ENCODE measurements around the gene SAP25. TPM values are rescaled to one million over a fixed set of nuclear protein-coding genes. Genes with fewer than 3 reads are reported as not detected.

The SAP25 gene
- total and polyA plus RNA-seq, 2 experiments from 2014 or later = not detected

DNA sequence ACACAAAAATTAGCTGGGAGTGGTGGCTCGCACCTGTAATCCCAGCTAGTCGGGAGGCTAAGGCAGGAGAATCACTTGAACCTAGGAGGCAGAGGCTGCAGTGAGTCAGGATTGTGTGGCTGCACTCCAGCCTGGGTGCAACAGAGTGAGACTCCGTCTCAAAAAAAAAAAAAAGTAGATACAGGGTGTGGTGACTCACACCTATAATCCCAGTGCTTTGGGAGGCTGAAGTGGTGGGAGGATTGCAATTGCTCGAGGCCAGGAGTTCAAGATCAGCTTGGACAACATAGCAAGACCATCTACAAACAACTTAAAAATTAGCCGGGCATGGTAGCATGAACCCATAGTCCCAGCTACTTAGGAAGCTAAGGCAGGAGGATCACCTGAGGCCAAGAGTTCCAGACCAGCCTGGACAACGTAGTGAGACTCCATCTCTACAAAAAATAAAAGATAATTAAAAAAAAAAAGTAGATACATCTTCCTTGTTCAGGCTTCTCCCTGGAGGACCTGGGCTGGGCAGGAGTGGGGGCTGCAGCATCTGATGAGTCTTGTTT lies 40.7 kb upstream of the SAP25 start:
- Histone ChIP-seq H3K4me2 (ENCODE audit: unreplicated experiment) (no peak overlapping the region), H3K9me3 (ENCODE audit: low read depth) (no peaks in the 10 kb centered on the region), H2AFZ (no peak overlapping the region), H3K4me3 (no peak overlapping the region), H4K20me1 (ENCODE audit: insufficient read depth) (no peaks in the 10 kb centered on the region), H3F3A (ENCODE audit: insufficient read depth) (peaks cover 6% of the 10 kb centered on the region), H3K36me3 (ENCODE audit: low read depth) (no peaks in the 10 kb centered on the region), H3K27ac (no peak overlapping the region), H3K9ac (no peak overlapping the region), H3K9me2 (ENCODE audit: insufficient read depth) (no peaks in the 10 kb centered on the region), H3K4me1 (ENCODE audit: insufficient read depth) (no peaks in the 10 kb centered on the region), H3K79me2 (ENCODE audit: insufficient read depth) (no peaks in the 10 kb centered on the region), H3K27me3 (replicated peaks; ENCODE audit: insufficient read depth) (no peaks in the 10 kb centered on the region)
- DNase-seq = no peak
- in situ Hi-C loops (cut with MboI) = no loop called here
- TF ChIP-seq EZH2phosphoT487 (IDR thresholded peaks at IDR 0.05; ENCODE audit: insufficient read depth, low read depth) (no peak), EZH2 (IDR thresholded peaks at IDR 0.05; ENCODE audit: insufficient read depth, poor library complexity, severe bottlenecking) (no peak)
- 66 to 69% methylated on average over 6 of the region's 6 CpGs for WGBS, 2 experiments (ENCODE audit: low coverage in 1 of 2, low lambda C conversion rate in 2 of 2, missing lambda C conversion rate in 2 of 2)

DNA sequence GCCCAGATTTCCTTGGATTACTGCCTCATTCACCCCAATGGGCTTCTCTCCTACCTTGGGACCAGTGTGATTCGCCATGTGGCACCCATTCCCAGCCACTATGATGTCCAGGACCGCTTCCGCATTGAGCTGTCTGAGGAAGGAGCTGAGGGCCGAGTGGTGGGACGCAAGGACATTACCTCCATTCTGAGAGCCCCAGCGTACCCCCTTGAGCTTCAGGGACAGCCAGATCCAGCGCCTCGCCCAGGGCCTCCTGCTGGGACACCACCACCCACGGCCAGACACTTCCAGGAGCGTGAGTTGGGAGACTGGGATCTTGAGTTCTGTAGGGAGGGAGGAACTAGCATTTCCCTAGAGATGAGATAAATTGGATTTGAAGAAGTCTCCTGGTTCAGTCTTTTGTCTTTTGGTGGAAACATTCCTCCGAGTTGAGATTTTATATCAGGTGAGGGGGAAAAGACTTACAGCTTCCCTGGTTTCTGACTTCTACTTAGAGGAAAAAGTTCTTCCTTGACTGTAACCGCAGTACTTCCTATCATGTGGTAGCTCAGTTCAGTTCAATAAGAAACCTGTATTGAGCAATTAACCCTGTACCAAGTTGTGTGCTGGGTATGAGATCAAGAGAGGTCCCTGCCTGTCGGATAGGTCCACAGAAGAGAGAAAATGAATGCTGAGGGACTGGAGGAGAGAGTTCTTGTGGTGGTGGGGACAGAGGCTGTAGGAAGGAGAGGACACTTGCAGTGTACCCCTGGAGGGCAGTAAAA lies 39.9 kb upstream of the SAP25 start:
- no peaks in the 10 kb centered on the region for H3K9me3 ChIP-seq (ENCODE audit: low read depth)
- WGBS, 2 experiments (ENCODE audit: low coverage in 1 of 2, low lambda C conversion rate in 2 of 2, missing lambda C conversion rate in 2 of 2) = 90 to 92% methylated on average over 13 of the region's 13 CpGs
- no peaks in the 10 kb centered on the region for H3K79me2 ChIP-seq (ENCODE audit: insufficient read depth)
- H3F3A ChIP-seq (ENCODE audit: insufficient read depth) = peaks cover 6% of the 10 kb centered on the region
- no peak for DNase-seq
- H3K9ac ChIP-seq = 0 out of 2 replicates have a peak overlapping the region, but pooled peaks have one; percentile 76
- H2AFZ ChIP-seq = no peak overlapping the region
- in situ Hi-C loops (cut with MboI) = no loop called here
- H3K36me3 ChIP-seq (ENCODE audit: low read depth) = no peaks in the 10 kb centered on the region
- TF ChIP-seq EZH2phosphoT487 (IDR thresholded peaks at IDR 0.05; ENCODE audit: insufficient read depth, low read depth) = no peak
- TF ChIP-seq EZH2 (IDR thresholded peaks at IDR 0.05; ENCODE audit: insufficient read depth, poor library complexity, severe bottlenecking) = no peak
- H3K9me2 ChIP-seq (ENCODE audit: insufficient read depth) = no peaks in the 10 kb centered on the region
- no peaks in the 10 kb centered on the region for H3K4me1 ChIP-seq (ENCODE audit: insufficient read depth)
- no peak overlapping the region for H3K27ac ChIP-seq
- no peaks in the 10 kb centered on the region for H4K20me1 ChIP-seq (ENCODE audit: insufficient read depth)
- H3K4me2 ChIP-seq (ENCODE audit: unreplicated experiment) = no peak overlapping the region
- no peaks in the 10 kb centered on the region for H3K27me3 ChIP-seq (replicated peaks; ENCODE audit: insufficient read depth)
- H3K4me3 ChIP-seq = peak overlapping the region; percentile 89; the same call in 1 of the 2 replicates

DNA sequence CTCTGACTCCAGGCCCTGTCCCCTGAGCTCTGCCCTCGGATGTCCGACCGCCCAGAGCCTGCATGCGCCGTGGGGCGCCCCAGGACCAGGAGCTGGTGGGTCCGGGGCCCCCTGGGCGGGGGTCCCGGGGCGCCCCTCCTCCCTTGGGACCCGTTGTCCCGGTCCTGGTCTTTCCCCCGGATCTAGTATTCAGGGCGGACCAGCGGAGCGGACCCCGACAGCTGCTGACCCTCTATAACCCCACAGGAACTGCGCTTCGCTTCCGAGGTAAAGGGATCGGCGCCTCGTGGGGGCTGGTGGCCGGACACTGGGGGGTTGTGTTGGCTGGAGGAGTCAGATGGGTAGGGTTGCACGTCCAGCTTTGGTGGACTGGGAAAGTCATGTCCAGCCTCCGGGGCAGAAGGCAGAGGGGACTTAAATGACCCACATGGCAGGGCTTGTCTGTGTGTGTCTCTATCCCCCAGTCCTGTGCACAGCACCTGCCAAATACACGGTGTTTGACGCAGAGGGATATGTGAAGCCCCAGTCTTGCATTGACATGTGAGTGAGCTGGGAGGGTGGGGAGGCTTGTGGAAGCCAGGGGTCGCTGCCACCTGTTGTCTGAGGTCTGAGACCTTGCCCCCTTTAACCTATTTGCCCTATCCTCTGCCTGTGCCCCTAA lies 39.2 kb upstream of the SAP25 start:
- Histone ChIP-seq H3K27me3 (replicated peaks; ENCODE audit: insufficient read depth) (no peaks in the 10 kb centered on the region), H3K36me3 (ENCODE audit: low read depth) (no peaks in the 10 kb centered on the region), H3K27ac (no peak overlapping the region), H3K9me2 (ENCODE audit: insufficient read depth) (no peaks in the 10 kb centered on the region), H4K20me1 (ENCODE audit: insufficient read depth) (no peaks in the 10 kb centered on the region), H3K4me1 (ENCODE audit: insufficient read depth) (no peaks in the 10 kb centered on the region), H3K4me2 (ENCODE audit: unreplicated experiment) (peak overlapping the region; percentile 77), H3K79me2 (ENCODE audit: insufficient read depth) (no peaks in the 10 kb centered on the region), H3K9me3 (ENCODE audit: low read depth) (no peaks in the 10 kb centered on the region), H3K9ac (peak overlapping the region; percentile 76), H3F3A (ENCODE audit: insufficient read depth) (peaks cover 12% of the 10 kb centered on the region), H2AFZ (peak overlapping the region; percentile 89), H3K4me3 (peak overlapping the region; percentile 89)
- TF ChIP-seq EZH2phosphoT487 (IDR thresholded peaks at IDR 0.05; ENCODE audit: insufficient read depth, low read depth) (no peak), EZH2 (IDR thresholded peaks at IDR 0.05; ENCODE audit: insufficient read depth, poor library complexity, severe bottlenecking) (no peak)
- 5 to 13% methylated on average over 22 to 29 of the region's 29 CpGs for WGBS, 2 experiments (ENCODE audit: low coverage in 1 of 2, low lambda C conversion rate in 2 of 2, missing lambda C conversion rate in 2 of 2)
- DNase-seq = peak; percentile 27
- in situ Hi-C loops (cut with MboI) = no loop called here

DNA sequence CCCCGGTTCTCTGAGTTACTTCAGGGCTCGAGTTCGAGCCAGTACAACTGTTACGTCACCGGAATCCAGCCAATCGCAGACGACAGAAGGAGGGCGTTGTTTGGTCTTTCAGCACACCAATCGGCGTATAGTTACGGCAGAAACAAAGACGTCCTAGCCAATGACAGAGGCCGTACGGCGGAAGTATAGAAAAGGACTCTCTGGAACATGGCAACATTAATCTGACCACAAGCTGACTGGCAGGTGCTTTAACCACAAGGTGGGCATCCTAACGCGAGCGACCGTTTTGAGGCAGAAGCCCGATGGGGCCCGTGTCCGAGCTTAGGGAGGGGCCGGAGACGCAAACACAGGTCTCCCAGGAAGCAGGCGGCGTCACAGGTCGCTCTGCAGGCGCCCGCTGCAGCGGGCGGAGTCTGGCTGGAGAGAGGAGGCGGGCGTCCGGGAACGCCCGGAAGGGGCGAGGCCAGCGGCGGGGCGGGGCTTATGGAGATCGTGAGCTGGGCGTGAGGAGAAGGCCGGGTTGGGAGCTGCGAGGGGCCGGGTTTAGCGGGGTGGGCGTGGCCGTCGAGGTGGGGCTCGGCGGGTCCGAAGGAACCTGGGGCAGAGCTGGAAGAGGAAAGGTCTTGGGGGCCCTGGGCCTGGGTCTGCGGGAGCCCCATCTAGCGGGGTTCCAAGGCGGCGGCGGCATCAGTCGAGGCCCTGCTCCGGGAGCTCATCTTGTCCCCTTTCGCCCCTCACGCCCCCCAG lies 38.5 kb upstream of the SAP25 start, which contains the start of gene MOSPD3:
MOSPD3 (plus strand) TSS at position 558 of the 747 bp plus-strand sequence. CDS start 252 bp downstream, outside the sequence.
- H3K36me3 ChIP-seq (ENCODE audit: low read depth) = no peaks in the 10 kb centered on the region
- H3K9me3 ChIP-seq (ENCODE audit: low read depth) = no peaks in the 10 kb centered on the region
- peak; percentile 100 for DNase-seq
- H3K9ac ChIP-seq = peak within 1 kb of the TSS; percentile 76
- H4K20me1 ChIP-seq (ENCODE audit: insufficient read depth) = no peaks in the 10 kb centered on the region
- H3K4me1 ChIP-seq (ENCODE audit: insufficient read depth) = no peaks in the 10 kb centered on the region
- no peaks in the 10 kb centered on the region for H3K9me2 ChIP-seq (ENCODE audit: insufficient read depth)
- H3K79me2 ChIP-seq (ENCODE audit: insufficient read depth) = no peaks in the 10 kb centered on the region
- H2AFZ ChIP-seq = peak within 1 kb of the TSS; percentile 89
- H3K4me3 ChIP-seq = peak within 1 kb of the TSS; percentile 89
- peaks cover 17% of the 10 kb centered on the region for H3F3A ChIP-seq (ENCODE audit: insufficient read depth)
- no peaks in the 10 kb centered on the region for H3K27me3 ChIP-seq (replicated peaks; ENCODE audit: insufficient read depth)
- 1 to 3% methylated on average over 37 to 56 of the region's 61 CpGs for WGBS, 2 experiments (ENCODE audit: low coverage in 1 of 2, low lambda C conversion rate in 2 of 2, missing lambda C conversion rate in 2 of 2)
- no peak for TF ChIP-seq EZH2 (IDR thresholded peaks at IDR 0.05; ENCODE audit: insufficient read depth, poor library complexity, severe bottlenecking)
- H3K4me2 ChIP-seq (ENCODE audit: unreplicated experiment) = peak within 1 kb of the TSS; percentile 77
- in situ Hi-C loops (cut with MboI) = no loop called here
- peak within 1 kb of the TSS; percentile 81 for H3K27ac ChIP-seq
